ENCODE measurements around the gene ZNF532.

ZNF532 gene

GRCh38 chr18:58988600-58988999 is 123.9 kb downstream of the ZNF532 start:
- Mint-ChIP-seq H3K36me3 (peaks cover 23% of the 10 kb centered on the region), H3K4me1 (peaks cover 21% of the 10 kb centered on the region), H3K4me3 (no peak overlapping the region), H3K27me3 (no peaks in the 10 kb centered on the region), H3K9me3 (peaks cover 15% of the 10 kb centered on the region), H3K27ac (no peak overlapping the region)
- DNase-seq (ENCODE audit: low spot score in 2 of 2) (no peak), ATAC-seq (ENCODE audit: low read depth) (no peak)

GRCh38 chr18:58989184-58989759 is 124.6 kb downstream of the ZNF532 start:
- H3K27ac Mint-ChIP-seq: no peak overlapping the region

GRCh38 chr18:58990720-58991119 is 126.0 kb downstream of the ZNF532 start:
- ATAC-seq (ENCODE audit: low read depth): no peak
- no peaks in the 10 kb centered on the region for H3K27me3 Mint-ChIP-seq
- H3K36me3 Mint-ChIP-seq: peaks cover 18% of the 10 kb centered on the region
- H3K27ac Mint-ChIP-seq: no peak overlapping the region
- H3K9me3 Mint-ChIP-seq: peaks cover 15% of the 10 kb centered on the region
- peaks cover 22% of the 10 kb centered on the region for H3K4me1 Mint-ChIP-seq
- no peak overlapping the region for H3K4me3 Mint-ChIP-seq
- no peak for DNase-seq (ENCODE audit: low spot score in 2 of 2)

More at GRCh38 chr18:58989184-58989759, 124.6 kb downstream of the ZNF532 start:
- no peak overlapping the region for H3K4me3 Mint-ChIP-seq
- peaks cover 19% of the 10 kb centered on the region for H3K36me3 Mint-ChIP-seq
- peaks cover 15% of the 10 kb centered on the region for H3K9me3 Mint-ChIP-seq
- no peak for DNase-seq (ENCODE audit: low spot score in 2 of 2)
- H3K4me1 Mint-ChIP-seq: peaks cover 22% of the 10 kb centered on the region
- ATAC-seq (ENCODE audit: low read depth): no peak
- no peaks in the 10 kb centered on the region for H3K27me3 Mint-ChIP-seq

- peak overlapping the region; percentile 58 for H3K27ac Mint-ChIP-seq
- peaks cover 16% of the 10 kb centered on the region for H3K36me3 Mint-ChIP-seq
- H3K4me1 Mint-ChIP-seq: peaks cover 22% of the 10 kb centered on the region
- no peak overlapping the region for H3K4me3 Mint-ChIP-seq
- ATAC-seq (ENCODE audit: low read depth) (peak; percentile 21), DNase-seq (ENCODE audit: low spot score in 2 of 2) (no peak)
- H3K27me3 Mint-ChIP-seq: no peaks in the 10 kb centered on the region
- H3K9me3 Mint-ChIP-seq: peaks cover 15% of the 10 kb centered on the region
Observed at GRCh38 chr18:58991167-58991798, 126.6 kb downstream of the ZNF532 start.

- peak overlapping the region; percentile 37 for H3K4me3 Mint-ChIP-seq
- DNase-seq (ENCODE audit: low spot score in 2 of 2) (no peak), ATAC-seq (ENCODE audit: low read depth) (no peak)
- H3K27ac Mint-ChIP-seq: peak overlapping the region; percentile 58
- H3K9me3 Mint-ChIP-seq: peaks cover 10% of the 10 kb centered on the region
- no peaks in the 10 kb centered on the region for H3K27me3 Mint-ChIP-seq
- H3K4me1 Mint-ChIP-seq: peaks cover 25% of the 10 kb centered on the region
- H3K36me3 Mint-ChIP-seq: peaks cover 10% of the 10 kb centered on the region
Observed at GRCh38 chr18:58992301-58993231, 127.9 kb downstream of the ZNF532 start.

GRCh38 chr18:58993260-58993659 is 128.6 kb downstream of the ZNF532 start:
- no peak for DNase-seq (ENCODE audit: low spot score in 2 of 2)
- Mint-ChIP-seq H3K4me1 (peaks cover 25% of the 10 kb centered on the region), H3K36me3 (peaks cover 8% of the 10 kb centered on the region), H3K27ac (no peak overlapping the region), H3K27me3 (no peaks in the 10 kb centered on the region), H3K4me3 (no peak overlapping the region), H3K9me3 (peaks cover 10% of the 10 kb centered on the region)
- no peak for ATAC-seq (ENCODE audit: low read depth)

GRCh38 chr18:58995663-58996062 is 131.0 kb downstream of the ZNF532 start:
- DNase-seq (ENCODE audit: low spot score in 2 of 2): no peak
- no peak overlapping the region for H3K4me3 Mint-ChIP-seq
- peaks cover 2% of the 10 kb centered on the region for H3K9me3 Mint-ChIP-seq
- no peaks in the 10 kb centered on the region for H3K27me3 Mint-ChIP-seq
- H3K4me1 Mint-ChIP-seq: peaks cover 35% of the 10 kb centered on the region
- H3K36me3 Mint-ChIP-seq: peaks cover 3% of the 10 kb centered on the region
- no peak overlapping the region for H3K27ac Mint-ChIP-seq
- no peak for ATAC-seq (ENCODE audit: low read depth)

- Mint-ChIP-seq H3K4me3 (no peak overlapping the region), H3K36me3 (peaks cover 3% of the 10 kb centered on the region), H3K27ac (no peak overlapping the region), H3K4me1 (peaks cover 32% of the 10 kb centered on the region), H3K27me3 (no peaks in the 10 kb centered on the region), H3K9me3 (peaks cover 2% of the 10 kb centered on the region)
- no peak for ATAC-seq (ENCODE audit: low read depth)
- no peak for DNase-seq (ENCODE audit: low spot score in 2 of 2)
Observed at GRCh38 chr18:58996131-58996641, 131.5 kb downstream of the ZNF532 start.

GRCh38 chr18:58996696-58997095 is 132.0 kb downstream of the ZNF532 start:
- Mint-ChIP-seq H3K27ac (no peak overlapping the region), H3K9me3 (peaks cover 2% of the 10 kb centered on the region), H3K4me3 (no peak overlapping the region), H3K36me3 (peaks cover 3% of the 10 kb centered on the region), H3K4me1 (peaks cover 27% of the 10 kb centered on the region), H3K27me3 (no peaks in the 10 kb centered on the region)
- ATAC-seq (ENCODE audit: low read depth): no peak
- DNase-seq (ENCODE audit: low spot score in 2 of 2): no peak

GRCh38 chr18:58997811-58998337 is 133.2 kb downstream of the ZNF532 start:
- DNase-seq (ENCODE audit: low spot score in 2 of 2) (no peak), ATAC-seq (ENCODE audit: low read depth) (no peak)
- Mint-ChIP-seq H3K4me3 (no peak overlapping the region), H3K27me3 (no peaks in the 10 kb centered on the region), H3K36me3 (peaks cover 3% of the 10 kb centered on the region), H3K4me1 (peaks cover 16% of the 10 kb centered on the region), H3K27ac (no peak overlapping the region), H3K9me3 (peaks cover 2% of the 10 kb centered on the region)

GRCh38 chr18:58998401-58999203 is 133.9 kb downstream of the ZNF532 start:
- Mint-ChIP-seq H3K27me3 (no peaks in the 10 kb centered on the region), H3K36me3 (peaks cover 3% of the 10 kb centered on the region), H3K9me3 (peaks cover 2% of the 10 kb centered on the region), H3K4me1 (peaks cover 14% of the 10 kb centered on the region), H3K4me3 (peak overlapping the region; percentile 82), H3K27ac (no peak overlapping the region)
- peak; percentile 98 for ATAC-seq (ENCODE audit: low read depth)
- DNase-seq (ENCODE audit: low spot score in 2 of 2): peak in 1 of 2 donors; percentile 25

- Mint-ChIP-seq H3K27me3 (no peaks in the 10 kb centered on the region), H3K4me1 (peaks cover 17% of the 10 kb centered on the region), H3K4me3 (no peak overlapping the region), H3K9me3 (peaks cover 2% of the 10 kb centered on the region), H3K36me3 (peaks cover 3% of the 10 kb centered on the region), H3K27ac (no peak overlapping the region)
- DNase-seq (ENCODE audit: low spot score in 2 of 2): no peak
- no peak for ATAC-seq (ENCODE audit: low read depth)
Observed at GRCh38 chr18:59001166-59001565, 136.5 kb downstream of the ZNF532 start.

GRCh38 chr18:59001721-59002120 is 137.0 kb downstream of the ZNF532 start:
- Mint-ChIP-seq H3K9me3 (peaks cover 1% of the 10 kb centered on the region), H3K27ac (no peak overlapping the region), H3K4me1 (peaks cover 15% of the 10 kb centered on the region), H3K27me3 (no peaks in the 10 kb centered on the region), H3K4me3 (no peak overlapping the region), H3K36me3 (peaks cover 1% of the 10 kb centered on the region)
- ATAC-seq (ENCODE audit: low read depth) (no peak), DNase-seq (ENCODE audit: low spot score in 2 of 2) (no peak)

Data from memory B cell (primary cell).